GM20431 (cell line): ENCODE measurements around the gene CFAP20DC.
"Not testable (repeated sequence)": the region's sequence is repeated elsewhere in the genome, so short reads cannot be mapped to it uniquely, and the experiment has no call there.

Experiments
- in situ Hi-C: fragments of 300-500 bp; cut with MseI, MboI; formaldehyde crosslinking; loops from one replicate; pipeline ENCODE4 v1.15.0; 2020; ENCODE audit warnings: low sequenced_read_pairs; ENCODE audit not compliant: unreplicated experiment

CFAP20DC gene

DNA sequence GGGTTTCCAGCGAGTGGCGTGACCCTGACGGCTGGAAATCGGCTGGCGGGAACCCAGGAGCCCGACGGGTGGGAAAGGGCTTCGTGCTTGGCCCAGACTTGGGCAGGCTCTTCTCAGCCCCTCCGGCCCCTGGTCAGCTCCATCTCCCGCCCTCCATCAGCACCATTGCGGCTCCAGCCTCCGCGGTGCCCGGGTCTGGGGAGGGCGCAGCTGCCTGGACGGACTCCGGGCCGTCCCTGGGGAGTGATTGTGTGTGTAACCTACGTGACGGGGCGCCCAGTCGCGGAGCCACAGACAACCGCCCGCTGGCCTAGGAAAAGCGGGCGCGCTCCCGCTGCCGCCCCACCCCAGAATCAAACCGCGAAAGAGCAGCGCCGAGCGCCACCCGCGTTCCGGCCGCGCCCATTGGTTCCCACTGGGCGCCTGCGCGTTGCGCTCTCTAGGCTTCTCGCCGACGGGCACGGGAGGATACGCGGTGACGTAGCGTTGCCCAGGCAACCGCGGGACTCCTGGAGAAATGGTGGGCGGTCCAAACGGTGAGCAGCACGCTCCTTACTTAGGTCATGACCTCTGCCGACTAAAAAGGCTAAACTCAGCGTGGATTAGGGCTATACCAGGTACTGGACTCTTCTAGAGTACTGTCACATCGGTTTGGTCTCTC is at the start of gene CFAP20DC:
Gene CFAP20DC (minus strand): TSS at position 355 of the 661 bp plus-strand sequence. CDS start 394 bp downstream, outside the sequence.
- in situ Hi-C loops = loop anchor here (25.0 kb wide), 1 partner anchor 412 kb away; no protein-coding TSS in a partner anchor

DNA sequence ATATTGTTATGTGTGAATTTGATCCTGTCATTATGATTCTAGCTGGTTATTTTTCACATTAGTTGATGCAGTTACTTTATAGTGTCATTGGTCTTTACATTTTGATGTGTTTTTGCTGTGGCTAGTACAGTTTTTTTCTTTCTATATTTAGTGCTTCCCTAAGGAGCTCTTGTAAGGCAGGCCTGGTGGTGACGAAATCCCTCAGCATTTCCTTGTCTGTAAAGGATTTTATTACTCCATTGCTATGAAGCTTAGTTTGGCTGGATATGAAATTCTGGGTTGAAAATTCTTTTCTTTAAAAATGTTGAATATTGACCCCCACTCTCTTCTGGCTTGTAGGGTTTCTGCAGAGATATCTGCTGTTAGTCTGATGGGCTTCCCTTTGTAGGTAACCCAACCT is 48.7 kb upstream of the CFAP20DC start:
- in situ Hi-C loops = not testable (repeated sequence)

DNA sequence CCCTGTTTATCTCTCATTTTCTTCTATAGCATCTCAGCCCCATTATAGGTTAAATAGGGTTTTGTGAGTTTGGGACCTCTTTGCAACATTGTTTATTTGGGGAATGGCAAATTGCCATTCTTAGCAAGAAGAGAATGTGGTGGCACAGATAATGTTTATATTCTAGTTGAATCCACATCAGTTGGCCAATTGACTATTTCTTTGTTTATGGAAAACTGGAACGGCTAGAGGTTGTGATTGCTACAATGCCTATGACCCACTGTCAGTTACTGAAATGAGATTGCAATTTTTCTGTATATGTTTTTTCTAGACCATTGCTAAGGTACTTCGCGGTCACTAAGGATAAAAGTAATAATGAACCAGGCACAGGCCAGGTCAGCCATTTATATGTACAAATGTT is 44.6 kb upstream of the CFAP20DC start:
- in situ Hi-C loops = no loop called here

DNA sequence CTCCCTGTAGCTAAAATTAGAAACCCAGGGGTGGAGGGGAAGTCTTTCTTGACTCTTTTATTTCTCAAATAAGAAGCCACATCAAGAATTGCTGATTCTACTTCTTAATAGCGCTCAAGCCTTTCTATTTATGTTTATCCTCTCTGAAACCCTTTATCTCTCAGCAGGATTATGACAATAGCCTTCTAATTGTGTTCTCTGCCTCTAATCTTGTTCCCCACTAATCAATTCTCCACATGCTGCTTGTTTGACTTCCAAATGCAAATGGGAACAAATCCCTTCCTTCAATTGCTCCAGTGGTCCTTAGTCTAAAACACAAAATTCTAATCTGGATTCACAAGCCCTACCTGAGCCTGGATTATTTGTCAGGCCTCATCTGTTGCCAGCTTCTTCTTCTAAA is 43.7 kb upstream of the CFAP20DC start:
- in situ Hi-C loops = no loop called here

DNA sequence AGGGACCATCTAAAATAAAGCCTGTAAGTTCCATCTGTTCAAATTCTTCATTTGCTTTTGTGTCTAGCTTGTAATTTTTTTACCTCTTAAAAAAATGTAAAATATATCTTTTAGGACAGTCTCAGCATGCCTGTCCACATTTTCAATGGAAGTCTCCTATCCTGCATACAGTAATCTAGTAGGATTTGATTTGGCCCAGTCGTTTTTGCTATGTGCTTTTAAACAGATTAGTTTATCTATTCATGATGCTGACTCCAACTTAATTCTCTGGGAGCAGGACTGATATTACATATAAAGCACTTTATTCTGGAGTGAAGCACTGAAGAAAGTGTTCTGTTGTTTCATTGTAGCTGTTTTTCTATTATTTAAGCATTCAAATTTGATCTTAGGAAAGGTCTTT is 38.9 kb upstream of the CFAP20DC start:
- in situ Hi-C loops = no loop called here

DNA sequence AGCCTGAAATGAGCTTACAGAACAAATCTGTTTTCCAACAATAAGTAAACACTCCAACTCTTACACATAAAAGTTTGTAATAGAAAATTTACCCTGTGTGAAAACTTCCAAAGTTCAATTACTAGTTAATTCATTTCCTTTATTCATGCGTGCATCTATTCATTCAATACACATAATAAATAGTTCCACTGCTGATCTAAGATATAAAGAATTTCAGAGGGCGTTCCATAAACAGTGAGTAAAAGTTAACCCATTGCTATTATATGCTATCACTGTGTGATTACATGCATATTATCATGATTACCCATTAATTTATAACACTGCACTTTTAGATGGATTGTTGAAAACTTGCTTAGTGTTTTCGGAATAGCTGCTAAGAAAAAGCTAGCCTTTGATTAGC is 36.2 kb upstream of the CFAP20DC start:
- in situ Hi-C loops = no loop called here

DNA sequence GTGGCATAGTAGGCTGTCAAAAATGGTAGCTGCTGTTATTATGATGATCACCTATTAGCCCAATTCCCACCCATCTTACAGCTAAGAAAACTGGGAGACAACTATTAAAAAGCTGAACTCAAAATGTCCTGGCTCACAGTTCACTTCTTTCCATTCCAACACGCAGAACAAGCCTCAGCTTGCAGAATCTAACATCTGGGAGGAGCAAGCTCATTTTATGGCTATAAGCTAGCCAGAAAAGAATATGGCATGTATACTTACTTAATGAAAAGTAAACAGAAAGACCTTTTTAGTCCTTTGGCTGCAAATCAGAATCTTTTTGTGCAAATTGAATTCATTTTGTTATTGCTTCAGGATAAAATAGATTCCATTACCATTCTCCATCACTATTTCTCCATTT is 34.8 kb upstream of the CFAP20DC start:
- in situ Hi-C loops = no loop called here

DNA sequence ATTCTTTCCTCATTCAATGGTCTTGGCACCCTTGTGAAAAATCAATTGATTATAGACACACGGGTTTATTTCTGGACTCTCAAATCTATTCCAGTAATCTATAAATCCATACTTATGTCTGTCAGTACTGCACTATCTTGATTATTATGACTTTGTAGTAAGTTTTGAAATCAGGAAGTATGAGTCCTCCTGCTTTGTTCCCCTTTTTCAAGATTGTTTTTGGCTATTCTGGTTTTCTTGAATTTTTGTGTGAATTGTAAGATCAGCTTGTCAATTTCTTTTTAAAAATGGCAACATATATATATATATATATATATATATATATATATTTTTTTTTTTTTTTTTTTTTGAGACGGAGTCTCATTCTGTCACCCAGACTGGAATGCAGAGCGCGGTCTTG is 32.3 kb upstream of the CFAP20DC start:
- in situ Hi-C loops = no loop called here

DNA sequence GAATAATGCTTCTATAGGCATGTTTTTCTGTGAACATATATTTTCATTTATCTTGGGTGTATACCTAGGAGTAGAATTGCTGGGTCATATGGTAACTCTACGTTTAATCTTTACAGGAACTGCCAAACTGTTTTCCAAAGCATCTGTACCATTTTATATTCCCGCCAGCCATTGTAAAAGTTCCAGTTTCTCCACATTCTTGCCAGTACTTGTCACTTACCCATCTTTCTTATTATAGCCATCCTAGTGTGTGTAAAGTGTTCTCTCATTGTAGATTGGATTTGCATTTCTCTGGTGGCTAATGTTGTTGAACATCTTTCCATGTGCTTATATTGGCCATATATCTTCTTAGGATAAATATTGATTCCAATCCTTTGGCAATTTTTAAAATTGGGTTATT is 31.2 kb upstream of the CFAP20DC start:
- in situ Hi-C loops = no loop called here

DNA sequence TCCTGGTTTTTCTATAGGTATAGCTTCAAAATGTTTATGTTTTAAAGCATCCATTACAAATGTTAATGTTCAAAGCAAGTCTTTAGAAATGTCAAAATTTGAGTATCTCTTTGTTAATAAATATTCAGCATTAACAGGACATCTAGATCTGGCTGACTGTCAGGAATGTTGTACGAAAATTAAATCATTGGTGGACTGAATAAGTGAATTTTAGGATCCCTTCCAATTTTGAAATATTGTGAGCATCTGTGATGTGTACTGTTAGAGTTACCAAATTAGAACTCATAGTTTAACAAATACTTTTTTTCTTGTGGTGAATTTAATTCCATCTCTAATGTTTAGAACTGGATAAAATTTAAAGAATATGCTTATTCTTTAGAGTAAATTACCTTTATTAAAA is 30.1 kb upstream of the CFAP20DC start:
- in situ Hi-C loops = no loop called here

DNA sequence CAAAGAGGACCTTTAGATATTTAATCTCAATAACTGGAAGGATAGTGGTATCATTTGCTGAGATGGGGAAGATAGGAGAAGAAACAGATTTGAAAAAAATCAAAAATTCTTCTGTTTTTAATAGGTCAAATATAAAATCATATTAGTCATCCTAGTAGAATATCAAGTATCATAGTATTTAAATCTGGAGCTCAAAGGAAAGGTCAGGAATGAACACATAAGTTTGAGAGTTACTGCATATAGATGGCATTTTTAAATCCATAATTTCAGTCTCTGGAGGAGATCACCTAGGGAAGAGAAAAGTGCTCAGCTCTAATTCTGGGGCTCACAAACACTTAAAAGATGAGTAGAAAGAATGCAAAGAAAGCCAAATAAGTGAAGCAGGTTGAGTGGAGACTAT is 24.9 kb upstream of the CFAP20DC start:
- in situ Hi-C loops = loop anchor here (25.0 kb wide), 1 partner anchor 437 kb away; no protein-coding TSS in a partner anchor

DNA sequence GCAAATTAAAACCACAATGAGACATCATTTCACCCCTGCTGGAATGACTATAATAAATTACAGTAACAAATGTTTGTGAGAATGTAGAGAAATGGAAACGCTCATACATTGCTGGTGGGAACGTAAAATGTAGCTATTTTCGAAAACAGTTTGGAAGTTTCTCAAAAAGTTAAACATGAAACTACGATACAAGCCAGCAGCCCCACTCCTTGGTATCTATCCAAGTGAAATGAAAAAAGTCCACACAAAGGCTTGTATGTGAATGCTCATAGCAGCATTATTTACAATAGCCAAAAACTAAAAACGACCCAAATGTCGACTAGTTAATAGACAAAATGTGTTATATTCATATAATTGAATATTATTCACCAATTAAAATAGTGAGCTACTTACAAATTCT is 22.9 kb upstream of the CFAP20DC start:
- in situ Hi-C loops = loop anchor here (25.0 kb wide), 1 partner anchor 435 kb away; no protein-coding TSS in a partner anchor

DNA sequence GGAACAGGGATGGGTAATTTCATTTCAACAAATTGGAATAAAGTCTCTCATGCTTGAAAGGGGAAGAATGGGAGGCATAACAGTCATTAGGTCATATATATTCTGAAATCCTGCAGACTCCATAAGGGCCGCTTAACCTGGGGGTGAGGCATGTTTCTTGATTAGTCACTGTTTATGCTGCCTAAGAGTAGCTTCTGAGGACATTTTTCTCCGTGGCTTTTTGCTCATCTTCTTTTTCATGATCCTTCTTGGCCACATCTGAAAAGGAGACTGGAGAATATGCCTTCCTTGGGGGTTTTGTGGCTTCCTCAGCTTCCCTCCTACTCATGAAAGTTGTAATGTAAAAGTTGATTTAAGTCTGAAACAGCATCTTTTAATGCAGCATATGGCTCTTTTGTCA is 20.0 kb upstream of the CFAP20DC start:
- in situ Hi-C loops = loop anchor here (25.0 kb wide), 1 partner anchor 433 kb away; no protein-coding TSS in a partner anchor

DNA sequence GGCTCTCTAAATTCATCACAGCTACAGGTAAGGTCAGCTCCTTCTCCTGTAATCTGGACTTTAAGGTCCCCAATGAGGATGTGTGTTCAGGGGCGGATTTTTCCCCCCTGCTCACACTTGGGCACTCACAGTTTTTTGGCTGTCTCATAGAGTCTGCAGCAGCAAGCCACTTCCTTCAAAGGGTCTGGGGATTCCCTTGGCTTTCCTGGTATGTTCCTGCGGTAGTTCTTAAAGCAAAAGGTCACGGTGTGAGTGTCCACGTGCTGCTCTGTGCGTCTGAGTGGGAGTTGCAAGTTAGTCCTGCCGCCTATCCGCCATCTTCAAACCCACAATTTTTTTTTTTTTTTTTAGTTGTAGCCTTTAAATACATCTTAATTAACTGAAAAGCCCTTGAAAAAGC is 15.4 kb upstream of the CFAP20DC start:
- in situ Hi-C loops = loop anchor here (25.0 kb wide), 1 partner anchor 428 kb away; no protein-coding TSS in a partner anchor

DNA sequence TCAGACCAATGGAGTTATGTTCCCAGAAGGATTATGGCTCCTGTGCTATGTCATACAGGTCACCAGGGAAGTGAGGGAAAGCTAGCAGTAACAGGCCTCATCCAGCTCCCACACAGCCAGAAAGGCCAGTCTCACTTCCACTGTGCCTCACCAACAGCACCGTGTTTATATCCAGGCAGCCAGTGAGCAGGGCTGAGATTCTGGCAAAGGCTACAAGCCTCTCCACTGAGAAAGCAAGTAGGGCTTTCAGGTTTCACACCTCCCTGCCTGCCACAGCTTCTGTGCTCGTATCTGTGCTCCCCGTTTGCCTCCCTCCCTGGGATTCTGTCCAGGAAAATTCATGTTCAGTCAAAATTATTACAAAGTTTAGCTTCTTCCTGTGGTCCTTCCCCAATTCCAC is 14.9 kb upstream of the CFAP20DC start:
- in situ Hi-C loops = loop anchor here (25.0 kb wide), 1 partner anchor 427 kb away; no protein-coding TSS in a partner anchor

DNA sequence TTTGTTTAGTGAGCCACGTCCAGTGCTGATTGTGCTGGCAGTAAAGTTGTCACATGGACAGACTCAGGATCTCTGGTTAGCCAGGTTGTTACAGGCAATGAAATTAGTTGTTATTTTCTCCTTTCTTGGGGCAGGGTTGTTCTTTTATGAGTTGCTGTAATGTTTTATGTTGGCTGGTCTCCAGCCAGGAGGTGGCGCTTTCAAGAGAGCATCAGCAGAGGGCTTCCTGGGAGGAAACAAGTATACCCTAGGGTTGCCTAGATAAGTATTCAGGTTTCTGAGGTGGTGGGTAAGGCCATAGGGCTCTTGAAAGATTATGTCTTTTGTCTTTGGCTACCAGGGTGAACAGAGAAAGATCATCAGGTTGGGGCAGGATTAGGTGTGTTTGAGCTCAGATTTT is 14.5 kb upstream of the CFAP20DC start:
- in situ Hi-C loops = loop anchor here (25.0 kb wide), 1 partner anchor 427 kb away; no protein-coding TSS in a partner anchor

DNA sequence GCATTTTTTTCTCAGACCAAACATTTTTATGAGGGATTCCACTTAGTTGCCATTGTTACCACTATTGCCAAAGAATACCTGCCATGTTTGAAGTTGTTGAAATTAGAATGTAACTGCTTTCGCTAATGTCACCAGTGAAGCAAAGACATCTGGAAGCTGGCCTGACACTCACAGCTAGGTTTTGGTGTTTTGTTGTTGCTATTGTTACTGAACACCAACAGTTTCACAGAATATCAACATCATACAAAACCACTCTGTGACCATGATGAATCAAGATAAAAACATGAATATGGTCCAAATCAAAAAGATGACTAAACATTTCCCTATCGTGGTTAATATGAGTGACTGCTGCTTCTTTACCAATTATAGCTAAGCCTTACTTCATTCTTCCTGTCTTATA is 6.9 kb upstream of the CFAP20DC start:
- in situ Hi-C loops = loop anchor here (25.0 kb wide), 1 partner anchor 419 kb away; no protein-coding TSS in a partner anchor

DNA sequence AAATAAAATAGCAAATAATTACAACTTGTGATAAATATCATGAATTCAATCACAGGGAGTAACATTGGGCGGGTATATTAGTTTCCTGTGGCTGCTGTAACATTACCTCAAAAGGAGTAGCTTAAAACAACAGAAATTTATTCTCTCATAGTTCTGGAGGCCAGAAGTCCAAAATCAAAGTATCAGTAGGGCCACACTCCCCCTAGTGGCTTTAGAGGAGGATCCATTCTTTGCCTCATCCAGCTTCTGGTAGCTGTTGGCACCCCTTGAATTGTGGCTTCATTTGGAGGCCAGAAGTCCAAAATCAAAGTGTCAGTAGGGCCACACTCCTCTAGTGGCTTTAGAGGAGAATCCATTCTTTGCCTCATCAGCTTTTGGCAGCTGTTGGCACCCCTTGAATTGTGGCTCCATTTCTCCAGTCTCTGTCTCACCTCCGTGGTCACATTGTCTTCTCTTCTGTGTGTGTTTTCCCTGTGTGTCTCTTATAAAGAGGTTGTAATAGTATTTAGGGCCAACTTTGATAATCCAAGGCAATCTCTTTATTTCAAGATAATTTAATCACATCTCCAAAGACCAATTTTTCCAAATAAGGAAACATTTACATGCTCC is 3.1 kb upstream of the CFAP20DC start:
- in situ Hi-C loops = loop anchor here (25.0 kb wide), 1 partner anchor 416 kb away; no protein-coding TSS in a partner anchor

DNA sequence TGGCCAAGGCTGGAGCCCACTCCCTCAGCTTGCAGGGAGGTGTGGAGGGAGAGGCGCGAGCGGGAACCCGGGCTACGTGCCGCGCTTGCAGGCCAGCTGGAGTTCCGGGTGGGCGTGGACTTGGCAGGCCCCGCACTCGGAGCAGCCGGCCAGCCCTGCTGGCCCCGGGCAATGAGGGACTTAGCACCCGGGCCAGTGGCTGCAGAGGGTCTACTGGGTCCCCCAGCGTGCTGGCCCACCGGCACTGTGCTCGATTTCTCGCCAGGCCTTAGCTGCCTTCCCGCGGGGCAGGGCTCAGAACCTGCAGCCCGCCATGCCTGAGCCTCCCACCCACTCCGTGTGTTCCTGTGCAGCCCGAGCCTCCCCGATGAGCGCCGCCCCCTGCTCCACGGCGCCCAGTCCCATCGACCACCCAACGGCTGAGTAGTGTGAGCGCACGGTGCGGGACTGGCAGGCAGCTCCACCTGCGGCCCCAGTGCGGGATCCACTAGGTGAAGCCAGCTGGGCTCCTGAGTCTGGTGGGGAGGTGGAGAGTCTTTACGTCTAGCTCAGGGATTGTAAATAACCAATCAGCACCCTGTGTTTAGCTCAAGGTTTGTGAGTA is 1.1 kb upstream of the CFAP20DC start:
- in situ Hi-C loops = loop anchor here (25.0 kb wide), 1 partner anchor 414 kb away; no protein-coding TSS in a partner anchor

DNA sequence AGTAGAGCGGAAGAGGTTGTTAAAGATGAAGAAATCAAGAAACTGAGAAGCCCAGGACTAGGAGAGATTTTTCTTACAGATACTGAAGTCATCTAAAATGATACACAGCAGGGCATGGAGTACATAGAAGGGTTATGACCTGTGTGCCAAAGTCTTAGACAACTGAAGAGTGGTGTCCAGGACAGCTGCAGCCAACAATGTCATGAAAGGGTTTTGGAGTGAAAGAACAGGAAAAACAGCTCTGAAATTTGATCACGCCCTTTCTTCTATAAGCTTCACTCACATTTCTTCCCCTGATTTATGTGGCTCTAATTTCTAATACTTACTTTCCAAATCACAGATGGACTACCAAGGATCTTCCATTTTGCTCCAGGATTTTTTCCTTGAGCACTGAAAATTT is 3.0 kb downstream of the CFAP20DC start:
- in situ Hi-C loops = no loop called here

DNA sequence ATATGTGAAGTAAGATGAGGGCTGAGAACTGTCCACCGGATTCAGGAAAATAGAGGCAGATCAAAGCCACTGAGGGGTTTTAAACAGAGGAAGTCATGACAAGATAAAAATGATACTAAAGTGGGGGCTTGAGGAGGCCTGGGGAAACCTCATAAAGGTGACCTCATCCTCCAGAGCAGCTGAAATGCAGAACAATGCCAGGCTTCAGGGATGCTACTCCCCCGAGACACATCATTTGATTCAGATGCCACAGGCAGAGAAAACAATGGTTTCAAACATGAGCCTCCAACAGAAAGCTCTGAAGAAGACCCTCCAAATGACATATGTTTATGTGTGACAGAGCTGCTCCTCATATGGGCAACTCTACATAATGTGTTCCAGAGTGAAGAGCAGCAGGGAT is 6.4 kb downstream of the CFAP20DC start:
- in situ Hi-C loops = no loop called here
